Suprapubic skin (tissue), 3 donors: Measurements from ENCODE around the gene ARFGEF3.

Experiments
- CTCF ChIP-seq, 2 donors: fragments of 200-600 bp in 1 of 2; fragments of 450-650 bp in 1 of 2; sonication (generic) in 1 of 2; IDR thresholded peaks; one replicate each; pipeline ENCODE4 v1.5.1; 2016 to 2019; ENCODE audit warnings: antibody characterized with exemption in 2 of 2, mild to moderate bottlenecking in 1 of 2, moderate library complexity in 1 of 2
- EP300 ChIP-seq: sonication (generic); formaldehyde crosslinking; IDR thresholded peaks from one replicate; pipeline ENCODE4 v1.6.1; 2017; ENCODE audit warnings: antibody characterized with exemption
- POLR2A ChIP-seq, 2 donors: fragments of 450-650 bp; IDR thresholded peaks; one replicate each; pipeline ENCODE4 v1.6.1; 2017; ENCODE audit warnings: antibody characterized with exemption in 2 of 2, mild to moderate bottlenecking in 2 of 2, moderate library complexity in 2 of 2

- peak; percentile 53 to 87 for TF ChIP-seq CTCF (IDR thresholded peaks at IDR 0.05)
- no peak for TF ChIP-seq EP300
- TF ChIP-seq POLR2A (IDR thresholded peaks at IDR 0.05) = no peak
Observed at GRCh38 chr6:138115877-138116660, 45.7 kb upstream of the ARFGEF3 start.
